Heart right ventricle (tissue), 16 donors: ENCODE measurements around the gene RTN4IP1. TPM values are rescaled to one million over a fixed set of nuclear protein-coding genes. Genes with fewer than 3 reads are reported as not detected.
A peak's percentile ranks its signal among the peaks of the same experiment; 100 is the strongest.

Experiments used
- ATAC-seq, 8 donors: fragments of 200-7000 bp; cut with Tn5 transposase; one replicate each; pipeline ENCODE4 v1.9.1; 2020; ENCODE audit warnings: mild to moderate bottlenecking in 8 of 8, moderate library complexity in 8 of 8, moderate number of reproducible peaks in 1 of 8
- DNase-seq, 2 donors: peaks; one replicate each; pipeline ENCODE4 v3.0.0-alpha.2; 2020
- H3K27ac ChIP-seq, 10 donors: fragments of 200-600 bp; sonication (generic) in 2 of 10; one replicate each; pipeline versions ENCODE4 v1.5.0 to v1.8.0; 2020 to 2022; ENCODE audit warnings: mild to moderate bottlenecking in 3 of 10
- H3K27me3 ChIP-seq, 7 donors: fragments of 200-600 bp; one replicate each; pipeline ENCODE4 v1.8.0; 2021 to 2022; ENCODE audit warnings: mild to moderate bottlenecking in 2 of 7
- H3K36me3 ChIP-seq, 9 donors: fragments of 200-600 bp; sonication (generic) in 1 of 9; one replicate each; pipeline versions ENCODE4 v1.5.0 to v1.8.0; 2020 to 2022; ENCODE audit warnings: mild to moderate bottlenecking in 2 of 9
- H3K4me1 ChIP-seq, 9 donors: fragments of 200-600 bp; sonication (generic) in 1 of 9; one replicate each; pipeline versions ENCODE4 v1.5.0 to v1.8.0; 2020 to 2022; ENCODE audit warnings: mild to moderate bottlenecking in 4 of 9
- H3K4me3 ChIP-seq, 10 donors: fragments of 200-600 bp; sonication (generic) in 2 of 10; one replicate each; pipeline versions ENCODE4 v1.5.0 to v1.8.0; 2020 to 2022; ENCODE audit warnings: mild to moderate bottlenecking in 7 of 10, moderate library complexity in 2 of 10
- H3K9me3 ChIP-seq, 11 donors: fragments of 200-600 bp in 10 of 11; sonication (generic) in 2 of 11; one replicate each; pipeline versions ENCODE4 v1.5.0 to v1.8.0; 2013 to 2022; ENCODE audit warnings: mild to moderate bottlenecking in 2 of 11, control low read depth in 1 of 11, moderate library complexity in 1 of 11
- CTCF ChIP-seq, 9 donors: fragments of 200-600 bp; sonication (generic) in 2 of 9; IDR thresholded peaks; one replicate each; pipeline versions ENCODE4 v1.5.0 to v1.8.0; 2021 to 2022; ENCODE audit warnings: antibody characterized with exemption in 9 of 9, mild to moderate bottlenecking in 5 of 9, moderate library complexity in 1 of 9
- WGBS, 2 donors: extraction: QIAGEN DNeasy Blood & Tissue Kit; methylation state at CpG; one replicate each; pipeline ENCODE4 v1.1.7; 2013; ENCODE audit warnings: inconsistent platforms in 1 of 2; 5-methylcytosine and 5-hydroxymethylcytosine counted together
- intact Hi-C, 10 donors: fragments of 100-400 bp; cut with DNase I; formaldehyde crosslinking; loops; one replicate each; pipeline versions ENCODE4 v1.11.1 to v1.14.2; 2022
- polyA plus RNA-seq, 2 donors: library from polyadenylated mRNA; stranded (reverse); fragments of 200-250 nt; gene quantifications; one replicate each; pipeline ENCODE4 v1.2.3, GENCODE V29; 2013
- total RNA-seq, 10 donors: library from RNA; stranded (reverse); fragmentation: NEBNext Ultra II Directional in 3 of 10; extraction: Animal tissue kit (Norgen Biotek cat#: 25700) in 3 of 10; gene quantifications; one replicate each; pipeline versions ENCODE4 v1.2.1 to v1.2.4, GENCODE V29; 2021 to 2023
- donor health status: Arrhythmogenic right ventricular cardiomyopathy.
- donor health status: ischemic (EF 13 %, LVEDD 7.1; RV severe dilation, severe dysfunction).
- donor health status: healthy with polysubstance abuse.
- donor health status: DM: no; HTN: yes; CAD: no.
- donor health status: DM: no; HTN: no; CAD: no.
- donor health status: ischemic (EF 25% LVEDD 6.9; RV normal size, moderate dysfunction).
- donor health status: ischemic (EF 25% LVEDD 5.7; RV mildly dilated, moderate dysfunction).
- donor health status: healthy.
- donor health status: DM: yes; HTN: yes; CAD: no.
- donor health status: Ischemic cardiomyopathy.
- donor health status: ischemic (EF 35%, LVEDD 5.7; RV mildly dilated, moderate dysfunction).
- donor health status: nonischemic (EF 11% LVEDD 7.7; RV severe dilation, severe dysfunction).
- donor health status: DM: yes; HTN: yes; CAD: no.
- donor health status: PGD.
- donor health status: ischemic (EF 29% LVEDD 5.4; RV normal size, mild dysfunction).
- donor health status: nonischemic (EF 23%, LVEDD 6.1; RV moderate dilation, normal function).

The RTN4IP1 gene
- total and polyA plus RNA-seq, 12 donors: 8.8 to 23.3 (median 15.5) TPM

GRCh38 chr6:106525882-106526275, 103.4 kb downstream of the RTN4IP1 start:
- 69 to 75% methylated on average over 1 of the region's 1 CpG for WGBS, 2 donors
- TF ChIP-seq CTCF (IDR thresholded peaks at IDR 0.05): no peak
- ATAC-seq (no peak), DNase-seq (no peak)
- intact Hi-C loops: no loop called here
- Histone ChIP-seq H3K27me3 (no peaks in the 10 kb centered on the region), H3K4me3 (no peak overlapping the region), H3K27ac (no peak overlapping the region), H3K36me3 (peaks cover 0 to 40% (median 0%) of the 10 kb centered on the region in 9 donors), H3K4me1 (peaks cover 0 to 60% (median 0%) of the 10 kb centered on the region in 9 donors), H3K9me3 (no peaks in the 10 kb centered on the region)

GRCh38 chr6:106525107-106525881, 104.0 kb downstream of the RTN4IP1 start:
- H3K4me1 ChIP-seq: peaks cover 0 to 65% (median 0%) of the 10 kb centered on the region in 9 donors
- peaks cover 0 to 35% (median 0%) of the 10 kb centered on the region in 9 donors for H3K36me3 ChIP-seq
- H3K4me3 ChIP-seq: peak overlapping the region in 6 of 10 donors; percentile 20 to 44 (median 33)
- H3K27me3 ChIP-seq: no peaks in the 10 kb centered on the region
- ATAC-seq (peak in 2 of 8 donors; percentile 35 to 58), DNase-seq (no peak)
- WGBS, 2 donors: 34 to 39% methylated on average over 7 of the region's 7 CpGs
- H3K9me3 ChIP-seq: no peaks in the 10 kb centered on the region
- intact Hi-C loops: no loop called here
- peak overlapping the region in 4 of 10 donors; percentile 25 to 60 (median 39) for H3K27ac ChIP-seq
- no peak for TF ChIP-seq CTCF (IDR thresholded peaks at IDR 0.05)

GRCh38 chr6:106522562-106523250, 106.6 kb downstream of the RTN4IP1 start:
- intact Hi-C loops: no loop called here
- Histone ChIP-seq H3K4me1 (peaks cover 0 to 83% (median 0%) of the 10 kb centered on the region in 9 donors), H3K36me3 (peaks cover 0 to 9% (median 0%) of the 10 kb centered on the region in 9 donors), H3K27ac (peak overlapping the region in 1 of 10 donors; percentile 86), H3K27me3 (no peaks in the 10 kb centered on the region), H3K9me3 (no peaks in the 10 kb centered on the region), H3K4me3 (peak overlapping the region in 1 of 10 donors; percentile 46)
- no peak for TF ChIP-seq CTCF (IDR thresholded peaks at IDR 0.05)
- WGBS, 2 donors: 85 to 90% methylated on average over 6 of the region's 6 CpGs
- no peak for ATAC-seq
- no peak for DNase-seq

Other genes starting within 250 kb of the RTN4IP1 start
- 10 to 100 TPM; 12.4 to 20.0 (median 15.1) TPM for gene QRSL1, start 80 bp upstream of the RTN4IP1 start, total RNA-seq
- 10 to 100 TPM in 1 of 2 donors, 1 to 10 TPM in 1; 8.1 to 10.7 TPM for gene QRSL1, start 80 bp upstream of the RTN4IP1 start, polyA plus RNA-seq